ENCODE results near the gene SOCS7.

DNA sequence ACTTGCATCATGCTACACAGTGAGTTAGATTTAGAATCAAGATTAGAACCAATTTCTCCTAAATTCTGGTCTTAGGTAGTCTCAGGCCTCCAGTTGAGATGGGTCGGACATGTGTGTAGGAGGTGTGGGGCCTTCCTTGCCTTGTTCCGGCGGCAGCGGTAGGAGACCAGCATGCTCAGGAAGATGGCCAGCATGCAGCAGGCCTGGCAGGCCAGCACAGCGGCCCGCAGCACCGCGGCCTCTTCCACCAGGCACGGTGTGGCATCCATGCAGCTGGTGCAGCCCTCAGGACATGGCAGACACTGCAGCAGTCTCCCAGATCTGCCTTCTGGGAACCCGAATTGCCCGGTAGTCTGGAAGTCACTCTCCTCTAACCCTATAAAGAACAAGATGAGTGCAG, 14.8 kb upstream of the SOCS7 start:
- TF ChIP-seq CTCF (IDR thresholded peaks at IDR 0.05; ENCODE audit: low read depth, low read length, poor library complexity, severe bottlenecking) = no peak
- TF ChIP-seq EZH2phosphoT487 (IDR thresholded peaks at IDR 0.05; ENCODE audit: borderline replicate concordance, low read length) = no peak
